ENCODE results near the gene ENSA. TPM values are rescaled to one million over a fixed set of nuclear protein-coding genes. Genes with fewer than 3 reads are reported as not detected.

The ENSA gene
- total RNA-seq, 1 experiment from 2014 or later, result 89.3 TPM

Other genes starting within 250 kb of the ENSA start
- gene TARS2, start 142.2 kb downstream of the ENSA start, total RNA-seq (2014; rRNA removed; shearing (Covaris generic)), result 24.0 and 26.3 TPM in 2 replicates
- gene ECM1, start 121.5 kb downstream of the ENSA start, total RNA-seq (2014; rRNA removed; shearing (Covaris generic)), result 5.0 TPM in 2 replicates
- 0.28 TPM in 1 of 2 replicates, not detected in the other for gene FALEC, start 113.9 kb downstream of the ENSA start, total RNA-seq (2014; rRNA removed; shearing (Covaris generic))
- not detected in 2 replicates for gene ADAMTSL4, start 80.2 kb downstream of the ENSA start, total RNA-seq (2014; rRNA removed; shearing (Covaris generic))
- 99.4 and 104 TPM in 2 replicates for gene MCL1, start 50.0 kb downstream of the ENSA start, total RNA-seq (2014; rRNA removed; shearing (Covaris generic))
- gene GOLPH3L, start 67.5 kb upstream of the ENSA start, total RNA-seq (2014; rRNA removed; shearing (Covaris generic)), result 8.9 and 11.6 TPM in 2 replicates
- gene HORMAD1, start 91.3 kb upstream of the ENSA start, total RNA-seq (2014; rRNA removed; shearing (Covaris generic)), result 0.36 TPM in 1 of 2 replicates, not detected in the other
- gene CTSS, start 136.2 kb upstream of the ENSA start, total RNA-seq (2014; rRNA removed; shearing (Covaris generic)), result 14.2 and 14.4 TPM in 2 replicates
- 0.97 and 1.3 TPM in 2 replicates for gene CTSK, start 178.6 kb upstream of the ENSA start, total RNA-seq (2014; rRNA removed; shearing (Covaris generic))
- gene ARNT, start 247.0 kb upstream of the ENSA start, total RNA-seq (2014; rRNA removed; shearing (Covaris generic)), result 25.4 and 26.0 TPM in 2 replicates